ENCODE data around the gene EHMT2.
"Not testable (repeated sequence)": the region's sequence is repeated elsewhere in the genome, so short reads cannot be mapped to it uniquely, and the experiment has no call there.

Gene EHMT2

GRCh38 chr6:31911826-31912585, 14.5 kb upstream of the EHMT2 start:
- no peak for FAIRE-seq

GRCh38 chr6:31909298-31909697, 11.8 kb upstream of the EHMT2 start:
- not testable (repeated sequence) for FAIRE-seq

- no peak for FAIRE-seq
Measured at GRCh38 chr6:31908791-31909190, 11.3 kb upstream of the EHMT2 start.

- FAIRE-seq = not testable (repeated sequence)
Measured at GRCh38 chr6:31908255-31908654, 10.8 kb upstream of the EHMT2 start.

- no peak for FAIRE-seq
Measured at GRCh38 chr6:31907158-31907813, 9.8 kb upstream of the EHMT2 start.

- not testable (repeated sequence) for FAIRE-seq
Measured at GRCh38 chr6:31906727-31907126, 9.2 kb upstream of the EHMT2 start.

GRCh38 chr6:31906122-31906521, 8.6 kb upstream of the EHMT2 start:
- no peak for FAIRE-seq

- no peak for FAIRE-seq
Measured at GRCh38 chr6:31905041-31905440, 7.5 kb upstream of the EHMT2 start.

GRCh38 chr6:31903957-31904356, 6.5 kb upstream of the EHMT2 start:
- FAIRE-seq = no peak

GRCh38 chr6:31901953-31902643, 4.6 kb upstream of the EHMT2 start, which contains the start of gene ZBTB12:
ZBTB12 (minus strand) TSS chr6:31902086; CDS start chr6:31901305, 781 bp downstream.
- no peak for FAIRE-seq

GRCh38 chr6:31901415-31901952, 4.0 kb upstream of the EHMT2 start:
- no peak for FAIRE-seq

- FAIRE-seq = no peak
Measured at GRCh38 chr6:31900917-31901414, 3.5 kb upstream of the EHMT2 start.

GRCh38 chr6:31899882-31900722, 2.6 kb upstream of the EHMT2 start:
- no peak for FAIRE-seq

GRCh38 chr6:31899215-31899614, 1.7 kb upstream of the EHMT2 start:
- FAIRE-seq = no peak

GRCh38 chr6:31898383-31899011, 999 bp upstream of the EHMT2 start:
- FAIRE-seq = no peak

- no peak for FAIRE-seq
Measured at GRCh38 chr6:31896856-31897611, 464 bp downstream of the EHMT2 start.

- no peak for FAIRE-seq
Measured at GRCh38 chr6:31896493-31896855, 1.0 kb downstream of the EHMT2 start.

- FAIRE-seq = no peak
Measured at GRCh38 chr6:31892821-31893220, 4.7 kb downstream of the EHMT2 start.

- FAIRE-seq = no peak
Measured at GRCh38 chr6:31889331-31889972, 8.0 kb downstream of the EHMT2 start.

All from colon (tissue), 2 donors.